ENCODE data around the gene PSMA1.

DNA sequence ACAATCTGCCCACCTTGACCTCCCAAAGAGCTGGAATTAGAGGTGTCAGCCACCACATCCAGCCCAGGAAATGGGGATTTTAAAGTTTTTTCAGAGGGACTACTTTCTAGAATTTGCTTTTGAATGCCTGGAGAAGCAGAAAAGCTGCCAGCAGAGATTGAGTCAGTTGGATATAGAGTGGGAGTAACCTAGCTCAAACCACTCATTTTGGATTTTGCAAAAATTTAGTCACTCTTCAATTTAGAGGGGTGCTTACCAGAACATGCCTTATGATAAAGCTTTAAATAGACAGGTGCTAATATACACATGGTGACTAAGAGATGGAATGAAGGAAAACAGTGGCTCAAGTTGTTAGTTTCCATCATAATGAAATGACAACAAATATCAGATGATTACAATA lies 26.5 kb upstream of the PSMA1 start:
- TF ChIP-seq ZC3H4 (CRISPR knock-in tag; IDR thresholded peaks at IDR 0.05; ENCODE audit: borderline replicate concordance) (no peak), RFX3 (CRISPR knock-in tag; IDR thresholded peaks at IDR 0.05) (no peak)
- TF ChIP-seq, protein P1, sequence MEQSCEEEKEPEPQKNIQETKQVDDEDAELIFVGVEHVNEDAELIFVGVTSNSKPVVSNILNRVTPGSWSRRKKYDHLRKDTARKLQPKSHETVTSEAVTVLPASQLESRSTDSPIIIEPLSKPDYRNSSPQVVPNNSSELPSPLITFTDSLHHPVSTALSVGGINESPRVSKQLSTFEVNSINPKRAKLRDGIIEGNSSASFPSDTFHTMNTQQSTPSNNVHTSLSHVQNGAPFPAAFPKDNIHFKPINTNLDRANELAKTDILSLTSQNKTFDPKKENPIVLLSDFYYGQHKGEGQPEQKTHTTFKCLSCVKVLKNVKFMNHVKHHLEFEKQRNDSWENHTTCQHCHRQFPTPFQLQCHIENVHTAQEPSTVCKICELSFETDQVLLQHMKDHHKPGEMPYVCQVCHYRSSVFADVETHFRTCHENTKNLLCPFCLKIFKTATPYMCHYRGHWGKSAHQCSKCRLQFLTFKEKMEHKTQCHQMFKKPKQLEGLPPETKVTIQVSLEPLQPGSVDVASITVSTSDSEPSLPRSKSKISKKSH (CRISPR knock-in tag; IDR thresholded peaks at IDR 0.05; ENCODE audit: borderline replicate concordance) = no peak
